ENCODE measurements around the gene AVEN. TPM values are rescaled to one million over a fixed set of nuclear protein-coding genes. Genes with fewer than 3 reads are reported as not detected.

AVEN gene
- total RNA-seq, 1 donor from 2014 or later = 8.6 TPM

DNA sequence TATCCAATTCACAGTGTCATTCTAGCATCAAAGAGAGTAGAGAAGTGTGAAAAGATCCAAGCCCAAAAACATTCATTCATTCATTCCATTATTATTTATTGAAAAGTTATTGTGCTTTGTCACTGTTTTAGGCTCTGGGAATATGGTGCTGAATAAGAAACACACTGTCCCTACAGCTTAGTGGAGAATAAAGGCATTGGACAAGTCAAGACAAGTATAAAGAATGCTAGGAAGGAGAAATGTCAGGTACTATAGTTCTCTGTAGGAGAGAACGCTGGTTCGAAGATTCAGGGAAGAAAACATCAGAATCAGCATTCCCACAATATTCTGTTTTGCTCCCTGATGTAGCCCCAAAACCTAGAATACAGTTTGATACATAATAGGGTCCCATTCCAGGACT, 199.5 kb downstream of the AVEN start:
- no peak overlapping the region for H3K27ac Mint-ChIP-seq
- no peaks in the 10 kb centered on the region for H3K27me3 Mint-ChIP-seq (ENCODE audit: low read depth)
- H3K9me3 Mint-ChIP-seq = peaks cover 5% of the 10 kb centered on the region
- H3K4me3 Mint-ChIP-seq = no peak overlapping the region
- TF ChIP-seq, protein P1, sequence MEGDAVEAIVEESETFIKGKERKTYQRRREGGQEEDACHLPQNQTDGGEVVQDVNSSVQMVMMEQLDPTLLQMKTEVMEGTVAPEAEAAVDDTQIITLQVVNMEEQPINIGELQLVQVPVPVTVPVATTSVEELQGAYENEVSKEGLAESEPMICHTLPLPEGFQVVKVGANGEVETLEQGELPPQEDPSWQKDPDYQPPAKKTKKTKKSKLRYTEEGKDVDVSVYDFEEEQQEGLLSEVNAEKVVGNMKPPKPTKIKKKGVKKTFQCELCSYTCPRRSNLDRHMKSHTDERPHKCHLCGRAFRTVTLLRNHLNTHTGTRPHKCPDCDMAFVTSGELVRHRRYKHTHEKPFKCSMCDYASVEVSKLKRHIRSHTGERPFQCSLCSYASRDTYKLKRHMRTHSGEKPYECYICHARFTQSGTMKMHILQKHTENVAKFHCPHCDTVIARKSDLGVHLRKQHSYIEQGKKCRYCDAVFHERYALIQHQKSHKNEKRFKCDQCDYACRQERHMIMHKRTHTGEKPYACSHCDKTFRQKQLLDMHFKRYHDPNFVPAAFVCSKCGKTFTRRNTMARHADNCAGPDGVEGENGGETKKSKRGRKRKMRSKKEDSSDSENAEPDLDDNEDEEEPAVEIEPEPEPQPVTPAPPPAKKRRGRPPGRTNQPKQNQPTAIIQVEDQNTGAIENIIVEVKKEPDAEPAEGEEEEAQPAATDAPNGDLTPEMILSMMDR (IDR thresholded peaks at IDR 0.05; ENCODE audit: unreplicated experiment) = no peak
- no peak for DNase-seq (ENCODE audit: low spot score in 2 of 2, unreplicated experiment in 2 of 2)
- H3K36me3 Mint-ChIP-seq = no peaks in the 10 kb centered on the region
- H3K4me1 Mint-ChIP-seq = peaks cover 10% of the 10 kb centered on the region

DNA sequence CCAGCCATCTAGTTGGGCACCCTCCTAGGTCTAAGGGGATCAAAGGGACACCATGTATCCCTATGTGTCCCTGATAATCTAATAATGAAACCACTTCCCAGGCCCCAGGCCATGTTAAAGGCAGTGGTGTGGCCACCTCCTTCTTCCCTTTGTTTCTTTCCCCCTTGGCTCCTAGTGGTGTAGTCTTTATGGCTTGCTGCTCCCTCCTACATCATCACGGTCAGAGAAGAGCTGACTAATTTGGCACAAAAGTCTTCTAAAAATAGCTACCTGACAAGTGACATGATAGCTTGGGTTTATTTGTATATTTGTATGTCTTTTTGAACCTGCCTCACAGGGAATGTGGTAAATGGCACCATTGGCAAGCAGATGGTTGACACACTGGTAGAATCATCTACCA, 201.7 kb downstream of the AVEN start:
- DNase-seq (ENCODE audit: low spot score in 2 of 2, unreplicated experiment in 2 of 2) = no peak
- no peaks in the 10 kb centered on the region for H3K27me3 Mint-ChIP-seq (ENCODE audit: low read depth)
- no peak overlapping the region for H3K4me3 Mint-ChIP-seq
- H3K9me3 Mint-ChIP-seq = peaks cover 5% of the 10 kb centered on the region
- no peak overlapping the region for H3K27ac Mint-ChIP-seq
- no peaks in the 10 kb centered on the region for H3K36me3 Mint-ChIP-seq
- peaks cover 13% of the 10 kb centered on the region for H3K4me1 Mint-ChIP-seq
- TF ChIP-seq, protein P1 (IDR thresholded peaks at IDR 0.05; ENCODE audit: unreplicated experiment) = no peak

DNA sequence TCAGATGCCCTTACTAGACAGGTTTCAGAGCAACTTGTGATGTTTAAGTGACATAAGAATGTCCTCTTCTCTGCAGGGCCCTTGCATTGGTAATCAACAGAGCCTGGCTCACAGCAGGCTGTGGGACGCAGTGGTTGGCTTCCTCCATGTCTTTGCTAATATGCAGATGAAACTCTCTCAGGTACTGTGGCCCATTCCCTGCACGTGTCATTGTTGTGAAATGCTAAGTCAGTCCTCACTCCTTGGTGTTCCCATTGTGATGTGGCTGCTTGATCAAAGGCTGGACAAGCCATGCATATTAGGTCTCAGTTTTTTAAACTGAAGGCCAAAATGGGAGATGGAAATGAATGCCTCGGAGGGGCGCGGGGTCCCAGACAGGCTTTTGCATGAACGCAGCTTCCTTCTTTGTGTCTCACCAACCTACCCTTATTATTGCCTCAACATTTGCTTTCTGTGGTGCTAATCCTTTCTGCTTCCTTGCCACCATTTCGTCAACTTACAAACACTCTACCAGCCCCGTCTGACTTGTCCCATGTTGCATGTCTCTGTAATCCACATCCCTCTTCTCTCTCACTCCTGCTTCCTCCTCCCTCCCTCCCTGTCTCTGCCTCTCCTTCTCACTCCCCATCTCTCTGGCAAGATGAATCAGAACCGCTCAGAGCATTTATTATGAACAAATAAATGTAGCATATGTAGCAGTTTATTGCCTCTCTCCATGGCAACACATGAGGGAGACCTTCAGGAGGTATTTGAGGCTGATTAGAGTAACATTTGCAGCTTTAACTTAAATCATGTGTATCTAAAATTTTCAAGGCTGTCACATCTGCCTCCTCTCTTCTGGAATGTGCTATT, 203.9 kb downstream of the AVEN start:
- Mint-ChIP-seq H3K27me3 (ENCODE audit: low read depth) (no peaks in the 10 kb centered on the region), H3K4me3 (no peak overlapping the region), H3K4me1 (peaks cover 13% of the 10 kb centered on the region), H3K9me3 (peaks cover 5% of the 10 kb centered on the region), H3K36me3 (no peaks in the 10 kb centered on the region), H3K27ac (no peak overlapping the region)
- no peak for DNase-seq (ENCODE audit: low spot score in 2 of 2, unreplicated experiment in 2 of 2)
- TF ChIP-seq, protein P1 (IDR thresholded peaks at IDR 0.05; ENCODE audit: unreplicated experiment) = no peak

DNA sequence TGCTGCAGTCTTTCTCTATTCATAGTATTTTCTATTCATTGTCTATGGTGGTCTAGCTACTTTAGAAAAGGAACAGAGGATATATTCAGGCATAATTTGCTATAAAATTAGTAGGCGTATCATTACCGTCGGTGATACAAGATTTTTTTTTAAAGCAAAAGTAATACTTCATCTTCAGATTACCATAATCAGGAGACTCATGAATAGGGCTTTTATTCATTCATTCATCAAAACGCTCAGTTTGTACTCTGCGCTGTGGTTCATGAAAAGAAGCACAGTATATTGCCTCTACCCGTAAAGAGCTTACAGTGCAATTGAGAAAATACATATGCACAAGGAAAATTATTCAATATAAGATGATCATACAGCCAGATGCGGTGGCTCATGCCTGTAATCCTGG, 207.4 kb downstream of the AVEN start:
- H3K4me3 Mint-ChIP-seq = no peak overlapping the region
- H3K4me1 Mint-ChIP-seq = peaks cover 13% of the 10 kb centered on the region
- TF ChIP-seq, protein P1 (IDR thresholded peaks at IDR 0.05; ENCODE audit: unreplicated experiment) = no peak
- DNase-seq (ENCODE audit: low spot score in 2 of 2, unreplicated experiment in 2 of 2) = no peak
- H3K36me3 Mint-ChIP-seq = no peaks in the 10 kb centered on the region
- H3K27me3 Mint-ChIP-seq (ENCODE audit: low read depth) = no peaks in the 10 kb centered on the region
- H3K9me3 Mint-ChIP-seq = peaks cover 11% of the 10 kb centered on the region
- H3K27ac Mint-ChIP-seq = no peak overlapping the region

DNA sequence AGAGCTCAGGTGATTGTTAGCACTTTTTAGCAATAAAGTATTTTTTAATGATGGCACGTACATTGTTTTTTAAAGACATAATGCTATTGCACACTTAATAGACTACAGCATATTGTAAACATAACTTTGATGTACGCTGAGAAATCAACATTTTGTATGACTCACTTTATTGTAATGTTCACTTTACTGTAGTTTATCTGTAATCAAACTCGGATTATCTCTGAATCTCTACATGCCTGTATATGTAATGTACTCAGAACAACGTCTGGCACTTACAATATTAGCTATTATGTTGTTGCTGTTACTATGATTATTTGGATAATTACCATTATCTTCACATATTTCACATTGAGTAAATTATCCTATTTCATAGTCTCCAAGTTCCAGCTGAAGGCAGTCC, 208.7 kb downstream of the AVEN start:
- peaks cover 7% of the 10 kb centered on the region for H3K4me1 Mint-ChIP-seq
- H3K4me3 Mint-ChIP-seq = no peak overlapping the region
- TF ChIP-seq, protein P1 (IDR thresholded peaks at IDR 0.05; ENCODE audit: unreplicated experiment) = no peak
- H3K9me3 Mint-ChIP-seq = peaks cover 11% of the 10 kb centered on the region
- no peaks in the 10 kb centered on the region for H3K36me3 Mint-ChIP-seq
- no peak overlapping the region for H3K27ac Mint-ChIP-seq
- H3K27me3 Mint-ChIP-seq (ENCODE audit: low read depth) = no peaks in the 10 kb centered on the region
- DNase-seq (ENCODE audit: low spot score in 2 of 2, unreplicated experiment in 2 of 2) = no peak

Measured in mesothelial cell of epicardium (in vitro differentiated cells).